ENCODE data around the gene CABP5. TPM values are rescaled to one million over a fixed set of nuclear protein-coding genes. Genes with fewer than 3 reads are reported as not detected.
"Not testable (repeated sequence)": the region's sequence is repeated elsewhere in the genome, so short reads cannot be mapped to it uniquely, and the experiment has no call there.

Gene CABP5
- total and polyA plus RNA-seq, 12 donors, result not detected

- H3K27me3 ChIP-seq, result no peaks in the 10 kb centered on the region
- ATAC-seq, result no peak
- H3K36me3 ChIP-seq, result peaks cover 0 to 40% (median 0%) of the 10 kb centered on the region in 9 donors
- 72 to 83% methylated on average over 3 of the region's 3 CpGs for WGBS, 2 donors
- H3K9me3 ChIP-seq, result no peaks in the 10 kb centered on the region
- no peaks in the 10 kb centered on the region for H3K4me1 ChIP-seq
- intact Hi-C loops (cut with DNase I), result no loop called here
- no peak overlapping the region for H3K4me3 ChIP-seq
- TF ChIP-seq CTCF (IDR thresholded peaks at IDR 0.05), result no peak
- no peak overlapping the region for H3K27ac ChIP-seq
- DNase-seq, result no peak
These were observed 41.2 kb upstream of the CABP5 start for GRCh38 chr19:48085076-48085475.

- H3K27ac ChIP-seq, result no peak overlapping the region
- no peak overlapping the region for H3K4me3 ChIP-seq
- H3K4me1 ChIP-seq, result no peaks in the 10 kb centered on the region
- H3K27me3 ChIP-seq, result no peaks in the 10 kb centered on the region
- no peak for ATAC-seq
- peaks cover 0 to 28% (median 5%) of the 10 kb centered on the region in 9 donors for H3K36me3 ChIP-seq
- TF ChIP-seq CTCF (IDR thresholded peaks at IDR 0.05), result no peak
- no peak for DNase-seq
- intact Hi-C loops (cut with DNase I), result no loop called here
- no peaks in the 10 kb centered on the region for H3K9me3 ChIP-seq
- 91 to 92% methylated on average over 5 of the region's 5 CpGs for WGBS, 2 donors
These were observed 37.2 kb upstream of the CABP5 start for GRCh38 chr19:48081106-48081505.

GRCh38 chr19:48070177-48070769, 26.4 kb upstream of the CABP5 start:
- DNase-seq; ATAC-seq; intact Hi-C loops (cut with DNase I); H3K27ac ChIP-seq; H3K9me3 ChIP-seq; H3K4me3 ChIP-seq; H3K4me1 ChIP-seq; H3K27me3 ChIP-seq: not testable (repeated sequence)
- H3K36me3 ChIP-seq, result peaks cover 0 to 87% (median 17%) of the 10 kb centered on the region in 9 donors
- WGBS, 2 donors, result 95 to 98% methylated on average over 3 of the region's 3 CpGs

GRCh38 chr19:48069435-48069834, 25.6 kb upstream of the CABP5 start:
- H3K4me1 ChIP-seq, result no peaks in the 10 kb centered on the region
- intact Hi-C loops (cut with DNase I), result no loop called here
- no peak for TF ChIP-seq CTCF (IDR thresholded peaks at IDR 0.05)
- no peak overlapping the region for H3K4me3 ChIP-seq
- H3K9me3 ChIP-seq, result no peaks in the 10 kb centered on the region
- no peaks in the 10 kb centered on the region for H3K27me3 ChIP-seq
- H3K36me3 ChIP-seq, result peaks cover 0 to 90% (median 19%) of the 10 kb centered on the region in 9 donors
- no peak overlapping the region for H3K27ac ChIP-seq
- 77 to 83% methylated on average over 2 of the region's 2 CpGs for WGBS, 2 donors
- ATAC-seq (no peak), DNase-seq (no peak)

- H3K4me1 ChIP-seq, result no peaks in the 10 kb centered on the region
- DNase-seq (no peak), ATAC-seq (no peak)
- no peaks in the 10 kb centered on the region for H3K27me3 ChIP-seq
- no peaks in the 10 kb centered on the region for H3K9me3 ChIP-seq
- intact Hi-C loops (cut with DNase I), result no loop called here
- H3K36me3 ChIP-seq, result peaks cover 0 to 92% (median 17%) of the 10 kb centered on the region in 9 donors
- H3K4me3 ChIP-seq, result no peak overlapping the region
- TF ChIP-seq CTCF (IDR thresholded peaks at IDR 0.05), result no peak
- 87 to 90% methylated on average over 2 of the region's 2 CpGs for WGBS, 2 donors
- H3K27ac ChIP-seq, result no peak overlapping the region
These were observed 20.6 kb upstream of the CABP5 start for GRCh38 chr19:48064509-48064908.
